H1 (cell line): ENCODE results near the gene MGMT. TPM values are rescaled to one million over a fixed set of nuclear protein-coding genes. Genes with fewer than 3 reads are reported as not detected.

Source experiments
- CTCF ChIA-PET: fragments of 300-600 bp; sonication (Branson Sonifier 250); formaldehyde crosslinking; loops from one replicate; lab custom pipeline; 2021; ENCODE audit not compliant: partially characterized antibody; lab: Charles Lee
- POLR2A ChIA-PET: fragments of 300-600 bp; sonication (Branson Sonifier 250); formaldehyde crosslinking; loops from one replicate; lab custom pipeline; 2021; ENCODE audit warnings: inconsistent platforms; ENCODE audit not compliant: partially characterized antibody; lab: Charles Lee
- DNase-seq, 2 experiments: peaks; one replicate each; pipeline versions ENCODE4 v3.0.0 to v3.0.0-alpha.2; 2010 to 2022; ENCODE audit warnings: low spot score in 2 of 2, low read depth in 1 of 2, mixed read lengths in 1 of 2
- FAIRE-seq: peaks from 2 replicates; lab custom pipeline; 2011; peaks lifted over from hg19 to GRCh38; lab: Jason Lieb, UNC
- H2AFZ ChIP-seq: 2 replicates; pipeline ENCODE4 v1.8.1; 2012; ENCODE audit warnings: low read length, inconsistent platforms
- H2AK5ac ChIP-seq: 2 replicates; pipeline ENCODE4 v1.6.1; 2013; ENCODE audit warnings: low read depth, low read length
- H2BK120ac ChIP-seq: replicated peaks from 2 replicates; pipeline ENCODE3; 2013; ENCODE audit warnings: low read depth, low read length, inconsistent platforms
- H2BK12ac ChIP-seq: 2 replicates; pipeline ENCODE4 v1.6.1; 2013; ENCODE audit warnings: low read depth, low read length
- H2BK15ac ChIP-seq: 2 replicates; pipeline ENCODE4 v1.6.1; 2013; ENCODE audit warnings: low read length
- H2BK20ac ChIP-seq: 2 replicates; pipeline ENCODE4 v1.6.1; 2013; ENCODE audit warnings: low read length
- H2BK5ac ChIP-seq: 2 replicates; pipeline ENCODE4 v1.6.1; 2013; ENCODE audit warnings: low read depth, low read length
- H3K14ac ChIP-seq: 2 replicates; pipeline ENCODE4 v1.6.1; 2013; ENCODE audit warnings: inconsistent platforms; ENCODE audit not compliant: insufficient read length
- H3K18ac ChIP-seq: 2 replicates; pipeline ENCODE4 v1.6.1; 2013; ENCODE audit warnings: low read length; ENCODE audit errors: extremely low read depth
- H3K23ac ChIP-seq: 2 replicates; pipeline ENCODE4 v1.6.1; 2013; ENCODE audit warnings: inconsistent platforms; ENCODE audit not compliant: insufficient read length
- H3K23me2 ChIP-seq: 2 replicates; pipeline ENCODE4 v1.6.1; 2013; ENCODE audit warnings: low read depth, low read length
- H3K27ac ChIP-seq: 2 replicates; pipeline ENCODE4 v1.6.1; 2011; ENCODE audit warnings: low read depth, low read length, inconsistent platforms
- H3K27me3 ChIP-seq, 4 experiments: replicated peaks in 1 of 4; 1 replicate in 1 of 4; 2 replicates in 3 of 4; pipeline versions ENCODE4 v1.6.1 to v1.8.1; 2011 to 2013; ENCODE audit warnings: low read length in 3 of 4, mild to moderate bottlenecking in 3 of 4, inconsistent platforms in 2 of 4, mixed read lengths in 2 of 4, moderate library complexity in 1 of 4; ENCODE audit not compliant: control insufficient read depth in 3 of 4, insufficient read depth in 3 of 4; ENCODE audit errors: extremely low read depth in 1 of 4
- H3K36me3 ChIP-seq, 4 experiments: 2 replicates each; pipeline versions ENCODE4 v1.6.1 to v1.8.1; 2011 to 2013; ENCODE audit warnings: mild to moderate bottlenecking in 4 of 4, low read length in 3 of 4, moderate library complexity in 2 of 4, control low read depth in 1 of 4, inconsistent platforms in 1 of 4; ENCODE audit not compliant: insufficient read depth in 4 of 4, control insufficient read depth in 2 of 4
- H3K4ac ChIP-seq: replicated peaks from 2 replicates; pipeline ENCODE3; 2013; ENCODE audit warnings: low read length, low read depth, mixed read lengths, inconsistent platforms; ENCODE audit not compliant: insufficient read length
- H3K4me1 ChIP-seq, 4 experiments: replicated peaks in 1 of 4; 1 replicate in 1 of 4; 2 replicates in 3 of 4; pipeline versions ENCODE4 v1.6.1 to v1.8.1; 2011 to 2013; ENCODE audit warnings: low read length in 3 of 4, inconsistent platforms in 2 of 4, mixed read lengths in 1 of 4; ENCODE audit not compliant: insufficient read depth in 4 of 4, control insufficient read depth in 3 of 4
- H3K4me2 ChIP-seq, 2 experiments: 2 replicates each; pipeline versions ENCODE4 v1.6.1 to v1.8.1; 2011 to 2013; ENCODE audit warnings: low read depth in 2 of 2, low read length in 2 of 2, control low read depth in 1 of 2, inconsistent platforms in 1 of 2, mild to moderate bottlenecking in 1 of 2; ENCODE audit not compliant: insufficient read depth in 1 of 2
- H3K4me3 ChIP-seq, 4 experiments: fragments of 200-600, 300-600 bp in 1 of 4; sonication (generic), shearing (Covaris generic), sonication (Bioruptor Twin) in 1 of 4; 2 replicates each; pipeline versions ENCODE4 v1.5.1 to v1.8.1; 2011 to 2016; ENCODE audit warnings: low read length in 4 of 4, low read depth in 3 of 4, control low read depth in 2 of 4, inconsistent platforms in 2 of 4, mild to moderate bottlenecking in 2 of 4, mixed read lengths in 1 of 4, moderate library complexity in 1 of 4; ENCODE audit not compliant: insufficient read depth in 2 of 4; ENCODE audit errors: extremely low read depth in 1 of 4
- H3K56ac ChIP-seq: replicated peaks from 2 replicates; pipeline ENCODE3; 2013; ENCODE audit warnings: low read depth, mild to moderate bottlenecking, mixed read lengths, low read length, inconsistent platforms; ENCODE audit not compliant: insufficient read length
- H3K79me1 ChIP-seq: 2 replicates; pipeline ENCODE4 v1.6.1; 2013; ENCODE audit warnings: low read depth, low read length, control low read depth
- H3K79me2 ChIP-seq, 2 experiments: 2 replicates each; pipeline versions ENCODE4 v1.6.1 to v1.8.1; 2012 to 2013; ENCODE audit warnings: low read length in 2 of 2, mild to moderate bottlenecking in 2 of 2, inconsistent platforms in 1 of 2; ENCODE audit not compliant: insufficient read depth in 2 of 2, control insufficient read depth in 1 of 2
- H3K9ac ChIP-seq, 4 experiments: replicated peaks in 1 of 4; 1 replicate in 1 of 4; 2 replicates in 3 of 4; pipeline versions ENCODE4 v1.6.1 to v1.8.1; 2011 to 2013; ENCODE audit warnings: low read depth in 3 of 4, low read length in 3 of 4, control low read depth in 2 of 4, mild to moderate bottlenecking in 2 of 4, moderate library complexity in 2 of 4, inconsistent platforms in 1 of 4; ENCODE audit errors: extremely low read depth in 1 of 4
- H3K9me3 ChIP-seq, 2 experiments: 2 replicates each; pipeline versions ENCODE4 v1.6.1 to v1.8.1; 2012 to 2013; ENCODE audit warnings: mild to moderate bottlenecking in 2 of 2, moderate library complexity in 2 of 2, control low read depth in 1 of 2, inconsistent platforms in 1 of 2, low read depth in 1 of 2, low read length in 1 of 2, mixed read lengths in 1 of 2; ENCODE audit not compliant: insufficient read depth in 2 of 2
- H4K20me1 ChIP-seq, 2 experiments: replicated peaks in 1 of 2; 2 replicates each; pipeline versions ENCODE3 to v1.8.1; 2011 to 2013; ENCODE audit warnings: inconsistent platforms in 2 of 2, low read length in 2 of 2, mild to moderate bottlenecking in 1 of 2; ENCODE audit not compliant: insufficient read depth in 2 of 2, control insufficient read depth in 1 of 2
- H4K5ac ChIP-seq: 2 replicates; pipeline ENCODE4 v1.6.1; 2013; ENCODE audit warnings: low read length, low read depth, mixed read lengths, inconsistent platforms; ENCODE audit not compliant: insufficient read length
- H4K8ac ChIP-seq: 2 replicates; pipeline ENCODE4 v1.8.0; 2013; ENCODE audit warnings: mild to moderate bottlenecking, moderate library complexity, low read length, inconsistent platforms; ENCODE audit not compliant: insufficient read depth; ENCODE audit errors: extremely low read depth
- H4K91ac ChIP-seq: replicated peaks from 2 replicates; pipeline ENCODE3; 2013; ENCODE audit warnings: low read length, mixed read lengths, inconsistent platforms; ENCODE audit not compliant: insufficient read length
- ASH2L ChIP-seq: fragments of 200-600, 300-600 bp; sonication (generic); IDR thresholded peaks from one replicate; pipeline ENCODE4 v1.7.1; 2017; ENCODE audit warnings: low read length
- CBX5 ChIP-seq: fragments of 300-800, 300-1000 bp; sonication (generic); IDR thresholded peaks from 2 replicates; pipeline ENCODE4 v1.7.1; 2016; ENCODE audit warnings: antibody characterized with exemption, low read length, low read depth
- CBX8 ChIP-seq: fragments of 300-800, 300-1000 bp; sonication (generic); IDR thresholded peaks from 2 replicates; pipeline ENCODE4 v1.7.1; 2016; ENCODE audit warnings: low read depth, low read length, borderline replicate concordance
- CEBPB ChIP-seq: IDR thresholded peaks from 2 replicates; pipeline ENCODE4 v1.6.1; 2012; ENCODE audit warnings: low read depth, low read length
- HDAC2 ChIP-seq, 2 experiments: fragments of 300-600 bp in 1 of 2; sonication (generic) in 1 of 2; IDR thresholded peaks; 2 replicates each; pipeline ENCODE4 v1.6.1; 2011 to 2012; ENCODE audit warnings: low read depth in 2 of 2, low read length in 2 of 2, mild to moderate bottlenecking in 2 of 2, moderate library complexity in 2 of 2, borderline replicate concordance in 1 of 2, inconsistent platforms in 1 of 2
- JUND ChIP-seq: IDR thresholded peaks from 2 replicates; pipeline ENCODE4 v1.6.1; 2011; ENCODE audit warnings: mild to moderate bottlenecking, improper control_type of control experiment, low read length
- NANOG ChIP-seq: IDR thresholded peaks from 2 replicates; pipeline ENCODE4 v1.6.1; 2011; ENCODE audit warnings: low read length, low read depth, mild to moderate bottlenecking, inconsistent platforms; ENCODE audit not compliant: insufficient read depth, poor library complexity, severe bottlenecking
- POLR2AphosphoS5 ChIP-seq: IDR thresholded peaks from 2 replicates; pipeline ENCODE4 v1.6.1; 2011; ENCODE audit warnings: low read depth, low read length
- RAD21 ChIP-seq, 2 experiments: IDR thresholded peaks in 1 of 2; conservative IDR thresholded peaks in 1 of 2; 2 replicates each; pipeline ENCODE4 v1.6.1; 2011; ENCODE audit warnings: low read depth in 2 of 2, low read length in 2 of 2, improper control_type of control experiment in 1 of 2, inconsistent platforms in 1 of 2, mild to moderate bottlenecking in 1 of 2, moderate library complexity in 1 of 2
- RFX5 ChIP-seq: IDR thresholded peaks from 2 replicates; pipeline ENCODE4 v1.6.1; 2011; ENCODE audit warnings: low read depth, low read length, improper control_type of control experiment, borderline replicate concordance
- SIN3A ChIP-seq, 2 experiments: IDR thresholded peaks in 1 of 2; conservative IDR thresholded peaks in 1 of 2; 2 replicates each; pipeline ENCODE4 v1.6.1; 2011 to 2012; ENCODE audit warnings: low read length in 2 of 2, improper control_type of control experiment in 1 of 2, low read depth in 1 of 2, mild to moderate bottlenecking in 1 of 2
- SIX5 ChIP-seq: IDR thresholded peaks from 2 replicates; pipeline ENCODE4 v1.6.1; 2011; ENCODE audit warnings: mild to moderate bottlenecking, low read depth, low read length
- TAF7 ChIP-seq: optimal IDR thresholded peaks from 2 replicates; pipeline ENCODE3; 2011; ENCODE audit warnings: low read depth, mild to moderate bottlenecking, inconsistent platforms, low read length, moderate library complexity, borderline replicate concordance
- TCF12 ChIP-seq: IDR thresholded peaks from 2 replicates; pipeline ENCODE4 v1.6.1; 2011; ENCODE audit warnings: low read depth, mild to moderate bottlenecking, low read length
- WGBS, 2 experiments: shearing (Covaris generic) in 1 of 2; methylation state at CpG; one replicate each; pipeline versions ENCODE4 v1.1.6 to v1.1.7; 2013 to 2015; ENCODE audit warnings: low lambda C conversion rate in 2 of 2, mixed read lengths in 2 of 2, inconsistent platforms in 1 of 2, low coverage in 1 of 2, missing lambda C conversion rate in 1 of 2; ENCODE audit not compliant: insufficient replicate concordance in 2 of 2, insufficient coverage in 1 of 2, insufficient read length in 1 of 2; ENCODE audit errors: extremely low coverage in 1 of 2, missing lambda C conversion rate in 1 of 2; 5-methylcytosine and 5-hydroxymethylcytosine counted together
- polyA plus RNA-seq, 7 experiments: library from polyadenylated mRNA; depleted of rRNA in 3 of 7; stranded (reverse) in 5 of 7; unstranded in 2 of 7; fragments of >200 nt in 5 of 7; fragments of 200-250 nt in 2 of 7; gene quantifications; 1 replicate in 5 of 7; 2 replicates in 1 of 7; 4 replicates in 1 of 7; pipeline versions ENCODE4 v1.2.1 to v1.2.3, GENCODE V29; 2011 to 2013; ENCODE audit warnings: missing spikeins in 2 of 7, mixed read lengths in 2 of 7
- total RNA-seq: library from RNA; stranded (reverse); fragmentation: NEBNext Ultra II Directional; extraction: Animal tissue kit (Norgen Biotek cat#: 25700); gene quantifications from 2 replicates; pipeline ENCODE4 v1.2.1, GENCODE V29; 2021

MGMT gene
- total and polyA plus RNA-seq, 2 of the 8 experiments (the other 6 are each of a cell fraction or from before 2014, with no cell fraction given), result 9.9 to 10.7 TPM

DNA sequence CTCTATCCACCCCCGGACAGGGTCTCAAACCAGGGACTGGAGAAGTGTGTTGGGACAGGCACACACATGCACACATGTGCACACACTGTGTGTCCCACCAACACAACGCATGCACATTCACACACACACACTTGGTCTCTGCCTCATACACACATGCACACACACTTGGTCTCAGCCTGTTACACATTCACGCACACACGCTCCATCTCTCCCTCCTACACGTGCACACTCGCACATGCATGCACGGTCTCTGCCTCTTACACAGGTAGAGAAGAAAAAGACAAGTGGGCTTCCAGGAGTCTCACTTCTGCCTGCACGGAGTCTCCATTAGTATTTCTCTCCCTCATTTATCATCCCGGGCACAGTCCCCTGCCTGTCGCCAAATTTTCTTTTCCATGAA lies 325.8 kb downstream of the MGMT start:
- no peak for FAIRE-seq
- TF ChIP-seq SIN3A (conservative IDR thresholded peaks at IDR 0.05 in 1 of 2, IDR thresholded peaks at IDR 0.05 in 1 of 2; ENCODE audit: low read depth in 1 of 2, low read length in 2 of 2) (no peak), CBX8 (no peak), JUND (no peak), RAD21 (IDR thresholded peaks at IDR 0.05 in 1 of 2, conservative IDR thresholded peaks at IDR 0.05 in 1 of 2; ENCODE audit: low read depth in 2 of 2, low read length in 2 of 2) (no peak), TCF12 (no peak), SIX5 (no peak), RFX5 (no peak), TAF7 (no peak), ASH2L (no peak), CBX5 (no peak), NANOG (no peak), CEBPB (no peak), POLR2AphosphoS5 (no peak), HDAC2 (IDR thresholded peaks at IDR 0.05; ENCODE audit: borderline replicate concordance in 1 of 2, low read depth in 2 of 2, low read length in 2 of 2) (no peak)

More for the DNA sequence above, 325.8 kb downstream of the MGMT start:
- Histone ChIP-seq H3K14ac (no peak overlapping the region), H3K27ac (no peak overlapping the region), H2BK12ac (peak overlapping the region; percentile 12; the same call in 1 of the 2 replicates), H4K8ac (no peak overlapping the region), H3K4me2 (no peak overlapping the region), H2BK15ac (0 out of 2 replicates have a peak overlapping the region, but pooled peaks have one; percentile 40), H3K23me2 (peaks cover 2% of the 10 kb centered on the region; the same call in 1 of the 2 replicates), H3K23ac (no peak overlapping the region), H3K9ac (peak overlapping the region in 1 of 4 experiments; percentile 32; a peak in 1 of 7 replicates), H3K79me2 (no peaks in the 10 kb centered on the region), H3K56ac (no peak overlapping the region), H2AFZ (no peak overlapping the region; the same call in 1 of the 2 replicates), H3K9me3 (no peaks in the 10 kb centered on the region), H3K4me3 (no peak overlapping the region), H2BK20ac (peak overlapping the region; percentile 66; the same call in 1 of the 2 replicates), H2BK5ac (no peak overlapping the region), H4K20me1 (peaks cover 0 to 1% of the 10 kb centered on the region in 2 experiments), H3K36me3 (no peaks in the 10 kb centered on the region), H2AK5ac (no peak overlapping the region), H3K79me1 (no peaks in the 10 kb centered on the region), H3K18ac (no peak overlapping the region), H4K5ac (no peak overlapping the region), H3K4ac (no peak overlapping the region), H3K27me3 (no peaks in the 10 kb centered on the region), H3K4me1 (no peaks in the 10 kb centered on the region; a peak in 1 of 7 replicates), H2BK120ac (no peak overlapping the region), H4K91ac (no peak overlapping the region)
- ChIA-PET CTCF (interaction anchor here (1.2 kb wide), 1 partner anchor 9 kb away, joined by 3 read pairs; no protein-coding TSS in a partner anchor), POLR2A (no interaction called here)
- no peak for DNase-seq
- WGBS, 2 experiments, result 91% methylated on average over 10 of the region's 10 CpGs; no CpG with 5 or more reads in 1 of the 2 experiments
